ENCODE results near the gene SLC17A5.

The SLC17A5 gene

GRCh38 chr6:73679009-73679408, 25.2 kb upstream of the SLC17A5 start:
- H3K27ac Mint-ChIP-seq, result no peak overlapping the region
- H3K4me3 Mint-ChIP-seq, result no peak overlapping the region
- peaks cover 3% of the 10 kb centered on the region for H3K4me1 Mint-ChIP-seq (ENCODE audit: low read depth)
- peaks cover 16% of the 10 kb centered on the region for H3K27me3 Mint-ChIP-seq
- peaks cover 6% of the 10 kb centered on the region for H3K9me3 Mint-ChIP-seq
- H3K36me3 Mint-ChIP-seq (ENCODE audit: low read depth), result no peaks in the 10 kb centered on the region

GRCh38 chr6:73675466-73676098, 21.8 kb upstream of the SLC17A5 start:
- no peaks in the 10 kb centered on the region for H3K36me3 Mint-ChIP-seq (ENCODE audit: low read depth)
- no peak overlapping the region for H3K4me3 Mint-ChIP-seq
- no peak overlapping the region for H3K27ac Mint-ChIP-seq
- no peaks in the 10 kb centered on the region for H3K9me3 Mint-ChIP-seq
- peaks cover 21% of the 10 kb centered on the region for H3K27me3 Mint-ChIP-seq
- peaks cover 3% of the 10 kb centered on the region for H3K4me1 Mint-ChIP-seq (ENCODE audit: low read depth)

DNA sequence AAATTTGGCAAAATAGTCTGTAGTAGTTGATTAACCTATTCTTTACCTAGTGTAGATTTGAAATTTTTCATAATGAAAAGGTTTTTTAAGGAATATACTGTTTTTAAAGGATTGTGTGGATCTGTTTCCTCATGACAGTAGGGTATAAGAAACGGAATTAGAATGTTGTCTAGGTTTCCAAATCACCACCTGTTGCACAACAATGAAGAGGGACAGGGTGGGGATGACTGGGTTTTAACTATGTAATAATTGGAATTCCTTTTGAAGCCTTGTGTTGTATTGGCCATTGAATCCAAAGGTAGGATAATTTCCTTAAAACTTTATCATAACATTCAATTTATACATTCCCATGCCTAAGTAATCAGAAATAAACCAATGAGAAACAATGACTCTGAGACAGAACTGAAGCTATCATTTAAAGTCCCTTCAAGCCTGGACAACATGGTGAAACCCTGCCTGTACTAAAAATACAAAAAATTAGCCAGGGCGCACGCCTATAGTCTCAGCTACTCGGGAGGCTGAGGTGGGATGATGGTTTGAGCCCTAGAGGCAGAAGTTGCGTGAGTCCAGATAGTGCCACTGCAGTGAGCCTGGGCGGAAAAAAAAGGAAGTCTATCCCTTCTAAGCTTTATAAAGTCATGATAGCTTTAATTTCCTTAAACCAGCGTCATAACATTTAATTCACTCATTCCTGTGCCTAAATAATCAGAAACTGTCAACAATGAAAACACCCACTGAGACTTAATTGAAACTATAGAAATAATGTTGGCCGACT, 18.3 kb upstream of the SLC17A5 start:
- Mint-ChIP-seq H3K27ac (no peak overlapping the region), H3K27me3 (peaks cover 35% of the 10 kb centered on the region), H3K4me3 (no peak overlapping the region), H3K9me3 (no peaks in the 10 kb centered on the region), H3K36me3 (ENCODE audit: low read depth) (no peaks in the 10 kb centered on the region), H3K4me1 (ENCODE audit: low read depth) (peaks cover 12% of the 10 kb centered on the region)

GRCh38 chr6:73669005-73669404, 15.2 kb upstream of the SLC17A5 start:
- Mint-ChIP-seq H3K4me1 (ENCODE audit: low read depth) (peaks cover 17% of the 10 kb centered on the region), H3K27me3 (peaks cover 48% of the 10 kb centered on the region), H3K4me3 (no peak overlapping the region), H3K36me3 (ENCODE audit: low read depth) (no peaks in the 10 kb centered on the region), H3K9me3 (no peaks in the 10 kb centered on the region), H3K27ac (no peak overlapping the region)

- Mint-ChIP-seq H3K4me3 (no peak overlapping the region), H3K27ac (peak overlapping the region; percentile 5), H3K36me3 (ENCODE audit: low read depth) (no peaks in the 10 kb centered on the region), H3K9me3 (no peaks in the 10 kb centered on the region), H3K4me1 (ENCODE audit: low read depth) (peaks cover 17% of the 10 kb centered on the region), H3K27me3 (peaks cover 48% of the 10 kb centered on the region)
These were observed 14.0 kb upstream of the SLC17A5 start for GRCh38 chr6:73667798-73668197.

DNA sequence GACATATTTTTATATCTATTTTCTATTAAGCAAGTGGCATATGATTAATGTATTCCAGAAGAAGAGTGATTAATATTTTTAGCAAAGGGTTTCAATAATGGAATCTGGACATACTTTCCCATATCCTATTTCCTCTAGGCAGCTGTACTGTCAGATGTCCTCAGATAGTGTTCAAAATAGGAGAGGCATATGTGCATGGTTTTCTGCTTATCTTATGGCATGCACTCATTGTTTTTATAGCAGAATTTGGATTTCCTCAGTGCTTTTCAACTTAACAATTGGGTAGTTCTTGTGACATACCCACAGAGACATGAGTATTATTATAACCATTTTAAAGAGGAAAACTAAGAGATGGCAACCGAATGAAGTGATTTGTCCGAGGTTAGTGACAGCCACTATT, 12.6 kb upstream of the SLC17A5 start:
- Mint-ChIP-seq H3K27ac (no peak overlapping the region), H3K36me3 (ENCODE audit: low read depth) (no peaks in the 10 kb centered on the region), H3K4me1 (ENCODE audit: low read depth) (peaks cover 17% of the 10 kb centered on the region), H3K9me3 (no peaks in the 10 kb centered on the region), H3K4me3 (no peak overlapping the region), H3K27me3 (peaks cover 39% of the 10 kb centered on the region)

GRCh38 chr6:73665686-73666319, 12.0 kb upstream of the SLC17A5 start:
- Mint-ChIP-seq H3K4me1 (ENCODE audit: low read depth) (peaks cover 17% of the 10 kb centered on the region), H3K4me3 (no peak overlapping the region), H3K36me3 (ENCODE audit: low read depth) (no peaks in the 10 kb centered on the region), H3K27me3 (peaks cover 36% of the 10 kb centered on the region), H3K27ac (no peak overlapping the region), H3K9me3 (no peaks in the 10 kb centered on the region)

DNA sequence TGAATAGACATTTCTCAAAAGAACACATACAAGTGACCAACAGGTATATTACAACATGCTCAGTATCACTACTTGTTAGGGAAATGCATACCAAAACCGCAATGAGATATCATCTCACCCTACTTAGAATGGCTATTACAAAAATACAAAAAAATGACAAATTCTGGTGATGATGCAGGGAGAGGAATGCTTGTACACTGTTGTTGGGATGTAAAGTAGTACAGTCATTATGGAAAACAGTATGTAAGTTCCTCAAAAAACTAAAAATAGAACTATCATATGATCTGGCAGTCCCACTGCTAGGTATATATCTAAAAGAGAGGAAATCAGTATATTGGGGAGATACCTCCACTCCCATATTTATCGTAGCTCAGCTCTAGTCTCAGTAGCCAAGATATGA, 10.9 kb upstream of the SLC17A5 start:
- Mint-ChIP-seq H3K9me3 (no peaks in the 10 kb centered on the region), H3K27ac (no peak overlapping the region), H3K36me3 (ENCODE audit: low read depth) (no peaks in the 10 kb centered on the region), H3K27me3 (peaks cover 27% of the 10 kb centered on the region), H3K4me1 (ENCODE audit: low read depth) (peaks cover 17% of the 10 kb centered on the region), H3K4me3 (no peak overlapping the region)

- peak overlapping the region; percentile 34 for H3K27ac Mint-ChIP-seq
- no peak overlapping the region for H3K4me3 Mint-ChIP-seq
- no peaks in the 10 kb centered on the region for H3K27me3 Mint-ChIP-seq
- H3K4me1 Mint-ChIP-seq (ENCODE audit: low read depth), result peaks cover 35% of the 10 kb centered on the region
- H3K9me3 Mint-ChIP-seq, result no peaks in the 10 kb centered on the region
- H3K36me3 Mint-ChIP-seq (ENCODE audit: low read depth), result peaks cover 4% of the 10 kb centered on the region
These were observed 3.4 kb upstream of the SLC17A5 start for GRCh38 chr6:73657201-73657600.

DNA sequence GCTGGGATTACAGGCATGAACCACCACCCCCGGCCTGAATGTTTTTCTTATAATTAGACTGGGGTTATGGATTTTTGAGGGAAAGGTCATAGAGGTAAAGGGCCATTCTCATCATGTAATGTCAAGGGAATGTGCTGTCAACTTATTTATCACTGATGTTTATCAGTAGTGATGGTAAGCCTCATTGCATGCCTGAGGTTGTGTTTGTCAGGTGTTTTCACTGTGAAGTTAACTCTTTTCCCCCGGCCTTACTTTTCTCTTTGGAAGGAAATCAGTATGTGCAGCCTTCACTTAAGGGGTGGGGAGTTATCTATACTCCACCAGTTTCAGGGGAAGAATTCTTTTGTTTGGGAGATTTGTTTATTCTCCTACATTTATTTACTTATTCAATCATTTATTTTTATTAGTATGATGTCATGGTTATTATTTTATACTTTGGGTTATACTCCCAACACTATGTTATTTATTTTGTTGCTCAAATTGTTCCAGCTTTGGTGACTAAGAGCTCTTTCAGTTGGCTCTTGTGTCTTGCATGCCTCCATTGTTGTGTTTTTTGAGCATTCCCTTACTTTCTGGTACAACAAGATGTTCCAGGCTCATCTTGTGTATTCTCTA, 2.8 kb upstream of the SLC17A5 start:
- Mint-ChIP-seq H3K36me3 (ENCODE audit: low read depth) (peaks cover 4% of the 10 kb centered on the region), H3K9me3 (no peaks in the 10 kb centered on the region), H3K27me3 (no peaks in the 10 kb centered on the region), H3K4me1 (ENCODE audit: low read depth) (peaks cover 40% of the 10 kb centered on the region), H3K4me3 (no peak overlapping the region), H3K27ac (peak overlapping the region; percentile 34)

GRCh38 chr6:73655341-73655917, 1.6 kb upstream of the SLC17A5 start:
- Mint-ChIP-seq H3K4me3 (peak overlapping the region; percentile 98), H3K4me1 (ENCODE audit: low read depth) (peaks cover 44% of the 10 kb centered on the region), H3K36me3 (ENCODE audit: low read depth) (peaks cover 4% of the 10 kb centered on the region), H3K27ac (peak overlapping the region; percentile 54), H3K9me3 (no peaks in the 10 kb centered on the region), H3K27me3 (no peaks in the 10 kb centered on the region)

GRCh38 chr6:73652637-73653570, 888 bp downstream of the SLC17A5 start:
- peaks cover 10% of the 10 kb centered on the region for H3K36me3 Mint-ChIP-seq (ENCODE audit: low read depth)
- H3K27me3 Mint-ChIP-seq, result no peaks in the 10 kb centered on the region
- peak overlapping the region; percentile 93 for H3K27ac Mint-ChIP-seq

DNA sequence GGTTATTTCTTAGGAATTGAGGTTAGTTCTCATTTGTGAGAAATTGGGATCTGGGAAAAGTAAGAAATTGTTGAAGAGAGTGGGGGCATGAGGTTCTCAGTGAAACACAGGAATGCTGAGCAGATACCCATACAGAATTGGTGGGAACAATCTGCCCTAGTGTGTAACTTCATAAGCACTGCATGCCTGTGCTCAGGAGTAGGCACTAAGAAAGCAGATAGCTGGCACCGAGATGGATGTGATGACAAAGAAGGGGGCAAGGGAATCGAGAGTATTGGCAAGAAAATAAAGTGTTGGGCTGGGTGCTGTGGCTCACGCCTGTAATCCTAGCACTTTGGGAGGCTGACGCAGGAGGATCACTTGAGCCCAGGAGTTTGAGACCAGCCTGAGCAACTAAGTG, 4.0 kb downstream of the SLC17A5 start:
- Mint-ChIP-seq H3K9me3 (no peaks in the 10 kb centered on the region), H3K36me3 (ENCODE audit: low read depth) (peaks cover 12% of the 10 kb centered on the region), H3K27ac (no peak overlapping the region), H3K27me3 (no peaks in the 10 kb centered on the region), H3K4me1 (ENCODE audit: low read depth) (peaks cover 29% of the 10 kb centered on the region), H3K4me3 (no peak overlapping the region)

More at GRCh38 chr6:73652637-73653570, 888 bp downstream of the SLC17A5 start:
- H3K4me1 Mint-ChIP-seq (ENCODE audit: low read depth), result peaks cover 41% of the 10 kb centered on the region
- H3K9me3 Mint-ChIP-seq, result no peaks in the 10 kb centered on the region
- peak overlapping the region; percentile 97 for H3K4me3 Mint-ChIP-seq

GRCh38 chr6:73648166-73648565, 5.6 kb downstream of the SLC17A5 start:
- H3K27me3 Mint-ChIP-seq, result no peaks in the 10 kb centered on the region
- H3K4me1 Mint-ChIP-seq (ENCODE audit: low read depth), result peaks cover 27% of the 10 kb centered on the region
- H3K27ac Mint-ChIP-seq, result no peak overlapping the region
- H3K36me3 Mint-ChIP-seq (ENCODE audit: low read depth), result peaks cover 12% of the 10 kb centered on the region
- H3K9me3 Mint-ChIP-seq, result no peaks in the 10 kb centered on the region
- H3K4me3 Mint-ChIP-seq, result no peak overlapping the region
